Forelimb muscle (tissue), 1 donor: ENCODE measurements around the gene CHCHD6. TPM values are rescaled to one million over a fixed set of nuclear protein-coding genes. Genes with fewer than 3 reads are reported as not detected.

Experiments
- DNase-seq: peaks from one replicate; pipeline ENCODE4 v3.0.0-alpha.2; 2013; ENCODE audit warnings: low read depth
- polyA plus RNA-seq: library from polyadenylated mRNA; unstranded; fragments of 120-200 nt; gene quantifications from one replicate; pipeline ENCODE4 v1.2.1, GENCODE V29; 2013; ENCODE audit not compliant: insufficient read length

CHCHD6 gene
- polyA plus RNA-seq, 1 donor: 7.9 TPM

DNA sequence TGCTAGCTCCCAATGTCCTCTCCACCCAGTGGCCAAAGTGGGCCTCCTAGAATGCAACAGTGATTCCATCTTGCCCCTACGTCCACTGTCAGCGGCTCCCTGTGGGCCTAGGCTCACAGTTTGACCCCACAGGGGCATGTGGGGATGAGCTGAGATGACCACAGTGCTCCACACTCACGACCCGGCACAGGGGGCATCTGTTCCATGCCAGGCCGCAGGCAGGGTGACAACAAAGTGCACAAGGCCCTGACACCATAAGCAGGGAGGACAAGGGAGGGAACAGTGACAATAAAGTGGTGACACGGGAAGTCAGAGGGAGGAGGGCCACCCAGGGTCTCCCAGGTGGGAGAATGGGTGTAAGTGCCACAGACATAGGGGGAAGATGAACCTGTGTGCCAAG is 273.8 kb downstream of the CHCHD6 start:
- no peak for DNase-seq

DNA sequence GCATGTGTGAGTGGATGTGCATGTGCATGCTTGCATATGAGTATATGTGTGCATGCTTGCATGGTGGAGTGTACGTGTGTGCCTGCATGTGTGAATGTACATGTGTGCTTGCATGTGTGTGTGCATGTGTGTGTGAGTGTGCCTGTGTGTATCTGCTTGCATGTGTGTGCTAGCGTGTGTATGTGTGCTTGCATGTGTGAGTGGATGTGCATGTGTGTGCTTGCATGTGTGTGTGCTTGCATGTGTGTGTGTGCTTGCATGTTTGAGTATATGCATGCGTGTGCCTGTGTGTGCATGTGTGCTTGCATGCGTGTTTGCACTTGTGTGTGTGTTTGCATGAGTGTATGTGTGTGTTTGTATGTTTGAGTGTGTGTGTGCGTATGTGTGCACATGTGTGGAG is 274.3 kb downstream of the CHCHD6 start:
- no peak for DNase-seq

DNA sequence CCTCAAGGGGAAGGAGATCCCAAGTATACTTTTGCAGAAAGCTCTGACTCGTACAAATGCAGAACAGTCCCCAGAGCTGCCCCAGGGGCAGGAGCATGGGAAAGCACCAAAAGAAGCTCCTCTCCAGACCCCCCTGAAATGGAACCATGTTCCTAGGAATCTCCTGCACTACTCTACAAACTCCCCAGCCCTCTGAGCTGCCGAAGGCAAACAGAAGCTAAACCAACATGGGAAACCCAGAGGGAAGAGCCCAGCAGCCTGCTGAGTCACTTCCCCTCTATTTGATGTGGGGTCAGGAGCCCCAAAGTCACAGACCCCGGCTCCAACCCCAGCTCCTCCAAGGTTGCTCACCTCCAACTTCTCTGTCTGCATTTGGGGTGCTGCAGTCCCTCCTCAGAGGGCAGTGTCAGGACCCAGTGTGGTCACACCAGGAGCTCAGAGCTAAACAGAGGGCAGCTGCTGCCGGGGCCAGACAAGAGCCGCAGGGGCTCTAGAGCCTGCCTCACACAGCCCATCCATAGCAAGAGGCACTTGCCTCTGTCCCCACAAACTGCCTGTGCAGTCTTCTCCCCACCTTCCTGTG is 275.1 kb downstream of the CHCHD6 start:
- DNase-seq: no peak

DNA sequence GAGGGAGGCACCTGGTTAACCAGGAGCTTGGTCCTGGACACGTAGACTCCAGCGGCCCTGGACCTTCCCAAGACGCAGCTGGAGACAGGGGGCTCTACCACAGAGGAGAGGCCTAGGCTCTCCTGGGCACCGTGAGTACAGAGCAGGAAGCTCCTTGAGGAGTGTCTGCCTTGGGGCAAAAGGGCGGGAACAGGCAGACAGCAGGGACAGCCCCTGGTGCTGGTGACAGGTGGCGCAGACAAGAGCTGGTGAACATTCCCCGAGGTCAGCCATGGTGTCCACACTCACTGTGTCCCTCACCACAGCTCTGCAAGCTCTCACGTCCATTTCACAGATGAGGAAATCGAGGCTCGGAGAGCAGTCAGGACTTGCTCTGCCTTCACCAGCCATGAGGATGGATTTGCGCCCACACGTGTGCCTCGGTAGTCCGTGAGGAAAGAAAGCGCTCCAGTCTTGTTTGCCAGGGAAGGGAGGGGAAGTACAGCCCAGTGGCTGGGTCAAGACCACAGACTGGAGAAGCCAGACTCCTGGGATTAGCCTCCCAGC is 276.3 kb downstream of the CHCHD6 start:
- no peak for DNase-seq

DNA sequence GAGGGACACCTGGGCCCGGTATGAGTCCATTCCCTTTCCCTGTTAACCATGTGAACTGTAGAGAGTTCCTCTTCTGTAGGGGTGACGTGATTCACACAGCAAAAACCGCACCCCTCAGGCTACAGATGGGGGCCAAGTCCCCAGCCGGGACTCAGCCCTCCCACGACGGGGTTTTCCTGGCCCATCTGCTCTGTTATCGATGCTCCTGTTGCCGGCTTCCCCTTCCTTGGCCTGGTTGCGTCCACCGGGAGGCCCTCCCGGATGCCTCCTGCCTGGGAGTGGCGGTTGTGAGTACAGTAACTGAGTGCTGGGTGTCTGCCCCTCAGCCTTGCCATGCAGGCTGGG is 278.1 kb downstream of the CHCHD6 start:
- no peak for DNase-seq

DNA sequence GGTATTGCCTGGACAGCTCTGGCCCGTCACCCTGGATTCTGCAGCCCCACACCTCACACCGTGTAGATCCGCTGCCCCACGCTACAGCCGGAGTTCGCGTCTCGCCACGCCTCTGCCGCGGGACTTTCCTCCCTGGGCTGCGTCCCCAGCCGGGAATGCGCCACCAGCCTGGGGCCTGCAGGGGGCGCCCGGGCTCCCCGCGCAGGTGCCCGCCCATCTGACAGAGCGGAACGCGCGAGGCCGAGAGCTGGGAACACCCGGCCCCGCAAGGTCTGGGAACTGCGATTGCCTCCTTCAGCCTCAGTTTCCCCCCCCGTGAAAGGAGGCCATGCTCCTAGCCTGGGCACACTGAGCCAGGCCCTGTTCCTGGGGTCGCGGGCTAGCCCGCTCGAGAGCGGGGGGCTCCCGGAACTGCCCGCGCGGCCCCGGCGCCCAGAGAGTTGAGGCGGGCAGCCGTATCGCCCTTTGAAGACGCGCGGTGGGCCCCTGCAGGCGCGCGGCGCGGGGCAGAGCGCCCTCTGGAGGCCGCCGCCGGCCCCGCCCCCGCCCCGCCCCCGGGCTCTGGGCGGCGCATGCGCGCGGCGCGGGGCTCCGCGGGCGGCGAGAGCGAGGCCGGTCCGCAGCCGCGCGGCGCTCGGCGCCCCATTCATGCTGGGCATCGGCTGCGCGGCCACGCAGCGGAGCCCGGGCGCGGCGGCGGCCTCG is 278.6 kb downstream of the CHCHD6 start, which contains the start of gene PLXNA1:
Gene PLXNA1 (plus strand): TSS at position 645 of the 705 bp plus-strand sequence. CDS start 5,479 bp downstream, outside the sequence.
- DNase-seq: no peak

DNA sequence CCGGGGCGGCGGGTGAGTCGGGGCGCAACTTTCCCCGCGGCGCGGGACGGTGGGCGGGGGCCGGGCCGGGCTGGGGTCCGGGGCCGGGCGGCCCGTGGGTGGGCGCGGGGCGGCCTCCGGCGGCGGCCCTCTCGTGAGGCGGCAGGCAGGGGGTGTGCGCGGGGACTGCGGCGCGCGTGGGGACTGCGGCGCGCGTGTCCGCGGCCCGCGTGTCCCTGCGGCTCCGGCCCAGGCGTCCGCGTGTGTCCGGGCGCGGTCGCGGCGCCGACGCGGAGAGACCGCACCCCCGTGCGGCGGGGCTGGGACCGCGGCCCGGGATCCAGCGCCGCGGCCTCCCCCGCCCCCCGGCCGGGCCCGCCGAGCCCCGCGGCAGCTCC is 279.2 kb downstream of the CHCHD6 start:
- DNase-seq: no peak

DNA sequence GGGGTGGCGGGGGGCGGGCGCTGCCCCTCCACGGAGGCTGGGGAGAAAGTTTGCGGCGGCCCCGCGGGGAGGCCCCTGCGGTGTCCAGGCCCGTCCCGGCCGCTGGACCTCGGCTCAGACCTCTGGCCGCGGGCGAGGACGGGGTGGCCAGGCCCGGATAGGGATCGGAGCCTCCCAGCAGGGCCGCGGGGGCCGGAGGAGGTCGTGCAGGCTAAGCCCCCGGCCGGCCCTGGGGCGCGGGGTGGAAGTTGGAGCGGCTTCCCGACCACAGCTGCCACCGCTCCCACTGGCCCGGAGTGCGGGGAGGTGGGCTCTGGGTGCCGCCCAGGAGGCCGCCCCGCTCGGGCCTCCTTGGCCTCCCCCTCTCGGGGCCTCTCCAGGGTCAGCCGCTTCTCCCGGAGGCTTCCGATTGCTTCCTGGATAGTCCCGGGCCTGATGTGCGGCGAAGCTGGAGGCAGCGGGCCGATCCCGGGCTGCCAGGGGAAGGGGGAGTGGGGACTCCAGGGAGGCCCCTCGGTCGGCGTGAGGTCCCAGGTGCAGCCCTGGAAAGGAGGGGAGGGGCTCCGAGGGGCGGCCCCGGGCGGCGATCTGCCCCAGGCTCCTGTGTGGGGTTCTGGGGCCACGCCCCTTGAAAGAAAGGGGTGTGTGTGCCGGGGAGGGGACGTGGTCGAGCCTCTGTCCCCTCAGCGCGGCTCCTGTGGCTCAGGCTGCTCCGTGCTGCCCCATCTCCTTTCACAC is 279.8 kb downstream of the CHCHD6 start:
- no peak for DNase-seq

DNA sequence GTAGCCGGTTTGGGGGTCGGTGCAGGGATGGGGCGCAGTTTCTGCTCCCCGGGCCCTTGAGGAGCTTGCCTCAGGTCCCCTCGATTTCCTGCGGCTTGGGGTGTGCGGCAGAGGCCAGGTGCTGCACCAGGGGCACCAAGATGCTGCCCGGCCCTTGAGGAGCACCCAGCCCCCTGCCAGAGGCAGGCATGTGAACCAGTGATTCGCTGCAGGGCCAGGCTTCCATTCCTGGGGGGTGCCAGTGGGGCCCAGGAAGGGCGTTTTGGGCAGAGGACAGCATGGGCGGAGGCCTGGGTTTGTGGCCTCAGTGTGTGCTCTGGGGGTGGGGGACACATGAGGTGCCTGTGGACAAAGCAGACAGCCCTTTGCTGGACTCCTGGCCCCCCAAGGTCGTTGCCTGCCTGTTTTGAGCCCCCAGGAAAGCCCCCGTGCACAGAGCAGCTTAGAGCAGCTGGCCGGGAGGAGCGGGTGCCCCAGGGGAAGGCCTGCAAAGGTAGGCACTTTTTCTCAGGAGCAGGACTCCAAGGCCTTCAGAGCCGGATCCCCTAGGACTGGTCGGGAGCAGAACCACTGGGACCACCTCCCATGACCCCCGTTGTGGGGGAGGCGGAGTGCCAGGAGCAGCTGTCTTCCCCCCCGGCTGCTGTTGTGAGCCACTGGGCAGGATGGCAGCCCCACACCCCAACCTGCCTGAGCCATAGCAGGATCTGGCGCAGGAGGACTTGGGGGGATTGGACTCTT is 280.5 kb downstream of the CHCHD6 start:
- no peak for DNase-seq

DNA sequence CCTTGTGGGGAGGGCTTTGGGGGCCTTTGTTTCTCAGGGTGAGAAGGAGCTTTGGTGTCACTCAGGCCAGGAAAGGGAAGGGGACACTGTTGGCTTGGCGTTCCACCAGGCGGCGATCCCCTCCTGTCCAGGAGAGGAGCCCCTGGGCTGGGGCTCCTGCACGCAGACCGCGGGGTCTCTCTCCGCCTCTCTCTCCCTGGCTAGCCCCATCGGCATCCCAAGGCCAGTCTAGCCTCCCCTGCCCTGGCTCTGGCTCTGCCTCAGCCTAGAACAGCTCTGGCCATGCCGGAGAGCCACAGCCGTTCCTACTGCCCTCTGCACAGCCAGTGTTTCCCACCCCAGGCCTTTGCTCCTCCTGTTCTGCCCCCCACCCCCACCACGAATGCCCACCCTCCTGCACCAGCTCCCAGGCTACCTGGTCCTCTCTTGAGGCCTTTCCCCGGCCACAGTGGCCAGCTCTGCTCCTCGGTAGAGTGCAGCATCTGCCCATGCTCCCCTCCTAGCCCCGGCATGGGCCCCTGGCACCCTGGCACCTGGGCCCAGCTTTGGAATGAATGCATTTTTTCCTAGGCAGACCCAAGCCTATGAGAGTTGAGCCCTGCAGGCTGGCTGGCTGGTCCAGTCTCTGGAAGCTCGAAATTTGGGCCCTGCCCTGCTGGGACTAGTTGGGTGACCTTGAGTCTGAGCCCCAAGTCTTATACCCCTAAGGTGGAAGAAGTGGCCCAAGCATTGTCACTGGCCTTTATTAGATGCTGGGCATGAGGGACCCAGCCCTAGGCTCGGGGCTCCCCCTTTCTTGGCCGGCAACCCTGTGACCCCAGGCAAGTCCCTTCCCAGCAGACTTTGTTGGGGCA is 281.3 kb downstream of the CHCHD6 start:
- no peak for DNase-seq

DNA sequence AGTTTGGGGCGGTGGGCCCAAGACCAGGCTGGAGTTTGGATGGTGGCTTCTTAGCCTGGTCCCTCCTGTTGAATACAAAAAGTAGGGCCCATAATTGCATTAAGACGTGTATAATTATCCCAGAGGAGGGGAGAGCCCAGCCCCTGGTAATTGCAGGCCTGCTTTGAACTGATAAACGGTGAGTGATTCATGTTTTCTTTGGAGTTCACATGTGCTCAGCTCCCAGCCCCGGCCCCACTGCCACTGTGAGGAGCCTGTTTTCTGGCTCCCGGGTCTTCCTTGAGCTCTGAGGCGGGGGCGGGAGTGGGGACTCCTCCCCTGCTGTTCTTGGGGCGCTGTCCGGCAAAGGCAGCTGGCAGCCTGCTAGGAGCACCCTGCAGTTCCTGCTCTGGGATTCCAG is 282.0 kb downstream of the CHCHD6 start:
- DNase-seq: no peak

DNA sequence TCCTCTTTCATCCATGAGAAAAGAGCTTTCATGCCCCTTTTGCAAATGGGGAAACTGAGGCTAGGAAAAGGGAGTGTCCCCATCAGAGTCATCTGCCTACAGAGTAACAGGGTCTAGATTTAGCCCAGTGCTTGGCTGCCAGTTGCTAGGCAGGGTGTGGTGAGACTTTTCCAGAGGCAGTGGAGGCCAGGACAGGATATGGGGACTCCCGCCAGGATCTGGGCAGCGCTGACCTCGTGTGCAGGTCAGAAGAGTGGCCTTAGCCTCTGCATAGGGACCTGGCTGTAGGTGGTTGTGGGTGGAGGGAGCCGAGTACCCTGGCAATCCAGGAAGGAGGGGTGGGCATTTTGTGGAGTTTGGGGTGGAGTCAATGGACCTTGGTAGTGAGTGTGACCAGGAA is 283.1 kb downstream of the CHCHD6 start:
- DNase-seq: no peak

DNA sequence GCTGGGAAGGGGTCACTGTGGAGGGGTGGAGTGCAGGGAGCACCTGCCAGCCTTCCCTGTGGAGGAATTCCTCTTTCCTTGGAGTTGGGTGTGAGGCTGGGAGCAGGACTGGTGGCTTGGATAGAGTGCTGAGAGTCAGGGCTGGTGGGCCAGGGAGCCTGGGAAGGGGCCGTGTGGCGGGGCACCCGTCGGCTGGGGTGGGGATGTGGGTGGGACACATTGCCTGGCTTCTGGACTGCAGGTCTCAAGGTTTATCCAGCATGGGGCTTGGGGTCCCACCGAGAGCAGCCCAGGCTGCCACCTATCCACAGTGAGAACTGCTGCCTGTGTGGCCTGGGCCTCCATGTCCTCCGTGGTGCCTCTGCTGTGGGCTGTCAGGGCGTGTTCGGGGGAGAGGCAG is 283.6 kb downstream of the CHCHD6 start:
- DNase-seq: no peak

DNA sequence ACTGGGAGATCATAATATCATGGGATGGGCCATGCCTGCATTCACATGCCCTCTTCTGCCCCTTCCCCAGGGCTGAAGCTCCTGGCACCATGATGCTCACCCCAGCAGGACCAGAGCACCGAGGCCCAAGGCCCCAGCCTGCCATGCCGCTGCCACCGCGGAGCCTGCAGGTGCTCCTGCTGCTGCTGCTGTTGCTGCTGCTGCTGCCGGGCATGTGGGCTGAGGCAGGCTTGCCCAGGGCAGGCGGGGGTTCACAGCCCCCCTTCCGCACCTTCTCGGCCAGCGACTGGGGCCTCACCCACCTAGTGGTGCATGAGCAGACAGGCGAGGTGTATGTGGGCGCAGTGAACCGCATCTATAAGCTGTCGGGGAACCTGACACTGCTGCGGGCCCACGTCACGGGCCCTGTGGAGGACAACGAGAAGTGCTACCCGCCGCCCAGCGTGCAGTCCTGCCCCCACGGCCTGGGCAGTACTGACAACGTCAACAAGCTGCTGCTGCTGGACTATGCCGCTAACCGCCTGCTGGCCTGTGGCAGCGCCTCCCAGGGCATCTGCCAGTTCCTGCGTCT is 284.5 kb downstream of the CHCHD6 start:
- no peak for DNase-seq

DNA sequence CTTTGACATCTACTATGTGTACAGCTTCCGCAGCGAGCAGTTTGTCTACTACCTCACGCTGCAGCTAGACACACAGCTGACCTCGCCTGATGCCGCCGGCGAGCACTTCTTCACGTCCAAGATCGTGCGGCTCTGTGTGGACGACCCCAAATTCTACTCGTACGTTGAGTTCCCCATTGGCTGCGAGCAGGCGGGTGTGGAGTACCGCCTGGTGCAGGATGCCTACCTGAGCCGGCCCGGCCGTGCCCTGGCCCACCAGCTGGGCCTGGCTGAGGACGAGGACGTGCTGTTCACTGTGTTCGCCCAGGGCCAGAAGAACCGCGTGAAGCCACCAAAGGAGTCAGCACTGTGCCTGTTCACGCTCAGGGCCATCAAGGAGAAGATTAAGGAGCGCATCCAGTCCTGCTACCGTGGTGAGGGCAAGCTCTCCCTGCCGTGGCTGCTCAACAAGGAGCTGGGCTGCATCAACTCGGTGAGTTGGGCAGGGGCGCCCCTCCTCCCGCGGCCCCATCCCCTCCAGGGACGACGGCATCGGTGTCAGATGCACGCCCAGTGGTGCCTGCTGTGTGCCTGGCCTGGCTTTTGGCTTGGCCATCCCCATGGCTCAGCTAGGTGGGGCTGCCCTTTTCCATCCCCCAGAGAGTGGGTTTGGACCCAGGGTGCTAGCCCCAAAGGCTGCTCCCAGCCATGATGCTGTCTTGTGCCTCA is 285.4 kb downstream of the CHCHD6 start:
- DNase-seq: no peak

DNA sequence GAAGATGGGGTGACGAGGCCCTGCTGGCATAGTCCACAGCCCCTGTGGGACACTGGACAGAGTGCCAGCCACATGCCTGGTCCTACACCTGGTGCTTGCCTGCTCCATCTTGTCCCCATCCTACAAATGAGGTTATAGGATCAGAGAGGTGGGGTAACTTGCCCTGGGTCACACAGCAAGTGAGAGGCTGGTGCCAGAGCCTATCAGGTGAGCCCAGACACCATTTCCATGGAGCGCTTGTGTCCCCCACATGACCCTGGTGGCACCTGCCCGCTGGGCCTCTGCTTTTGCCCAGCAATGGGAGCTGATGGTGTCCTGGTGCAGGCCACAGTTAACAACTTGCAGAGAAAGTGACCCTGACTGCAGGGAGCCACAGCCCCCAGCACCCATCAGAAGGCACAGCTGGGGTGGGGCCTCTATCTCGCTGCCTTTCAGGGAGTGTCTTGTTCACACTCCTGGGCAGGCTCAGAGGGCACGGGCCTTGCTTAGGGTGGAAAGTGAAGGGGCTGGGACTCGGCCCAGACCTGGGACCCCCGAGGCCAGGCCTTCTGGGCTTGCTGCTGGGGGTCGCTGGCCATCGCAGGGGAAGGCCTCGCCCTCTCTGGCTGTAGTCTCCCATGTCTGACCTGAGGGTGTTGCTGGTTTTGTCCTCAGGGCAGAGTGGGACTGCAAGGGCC is 286.1 kb downstream of the CHCHD6 start:
- DNase-seq: no peak

DNA sequence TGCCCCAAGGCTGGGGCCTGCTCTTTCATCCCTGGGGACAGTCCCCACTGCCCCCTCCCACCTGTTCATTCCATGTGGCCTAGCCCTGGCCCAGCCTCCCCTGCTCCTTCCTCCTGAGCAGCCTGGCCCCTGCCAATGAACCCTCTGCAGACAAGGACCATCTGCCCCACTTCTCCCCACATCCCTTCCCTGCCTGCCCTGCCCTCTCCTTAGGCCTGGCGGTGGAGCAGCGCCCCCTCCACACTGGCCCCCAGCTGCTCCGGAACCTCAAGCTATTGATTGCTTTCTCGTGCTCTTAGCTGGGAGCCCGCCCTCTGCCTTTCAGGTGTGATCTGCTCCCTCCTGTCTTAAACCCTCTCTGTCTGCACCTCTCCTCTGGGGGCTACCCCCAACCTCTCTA is 286.9 kb downstream of the CHCHD6 start:
- no peak for DNase-seq

DNA sequence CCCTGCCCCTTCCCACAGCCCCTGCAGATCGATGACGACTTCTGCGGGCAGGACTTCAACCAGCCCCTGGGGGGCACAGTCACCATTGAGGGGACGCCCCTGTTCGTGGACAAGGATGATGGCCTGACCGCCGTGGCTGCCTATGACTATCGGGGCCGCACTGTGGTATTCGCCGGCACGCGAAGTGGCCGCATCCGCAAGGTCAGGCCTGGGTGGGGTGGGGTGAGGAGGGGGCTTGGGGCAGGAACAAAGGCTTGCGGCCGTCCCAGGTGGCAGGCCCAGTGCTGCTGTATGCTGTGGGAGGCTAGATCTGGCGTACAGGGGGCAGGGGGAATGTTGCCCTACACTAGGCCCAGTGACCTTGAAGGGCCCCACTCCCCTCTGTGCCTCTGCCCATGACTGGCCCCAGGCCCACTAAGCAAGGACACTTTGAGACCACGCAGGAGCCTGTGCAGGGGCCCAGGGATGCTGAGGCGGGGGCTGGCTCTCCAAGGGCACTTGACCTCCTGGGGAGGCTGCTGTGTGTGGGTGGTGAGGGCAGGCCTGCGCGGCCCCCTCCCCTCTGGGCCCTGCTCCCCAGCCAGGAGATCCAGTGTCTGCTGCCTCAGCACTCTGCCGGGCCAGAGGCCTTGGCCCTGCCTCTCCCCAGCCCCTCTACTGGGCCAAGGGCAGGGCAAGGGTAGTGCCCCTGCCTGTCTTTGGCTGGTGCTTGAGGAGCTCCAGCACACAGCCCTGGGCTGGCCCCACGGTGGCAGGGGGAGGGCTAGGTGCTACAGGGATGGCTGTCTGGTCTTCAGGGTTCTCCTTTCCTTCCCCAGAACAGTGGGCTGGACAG is 287.5 kb downstream of the CHCHD6 start:
- DNase-seq: no peak

DNA sequence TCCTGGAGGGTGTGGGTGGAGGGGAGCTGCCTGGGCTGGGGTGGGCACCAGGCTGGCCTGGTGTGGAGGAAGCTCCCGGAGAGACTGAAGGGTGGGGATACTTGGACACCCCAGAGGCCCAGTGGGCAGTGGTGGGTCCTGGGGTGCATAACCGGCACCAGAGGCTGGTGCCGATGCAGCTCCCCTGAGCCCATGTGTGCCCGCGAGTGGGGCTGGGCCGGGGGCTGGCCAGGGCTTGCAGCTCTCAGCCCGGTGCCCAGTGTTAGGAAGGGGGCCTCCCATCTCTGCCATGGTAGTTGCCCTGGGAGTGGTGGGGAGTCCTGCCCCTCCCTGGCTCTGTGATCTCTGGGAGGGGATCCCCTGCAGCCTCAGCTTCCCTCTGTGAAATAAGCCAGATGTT is 288.2 kb downstream of the CHCHD6 start:
- no peak for DNase-seq
